ENCODE measurements around the gene KSR2. TPM values are rescaled to one million over a fixed set of nuclear protein-coding genes. Genes with fewer than 3 reads are reported as not detected.
A peak's percentile ranks its signal among the peaks of the same experiment; 100 is the strongest.
"Not testable (repeated sequence)": the region's sequence is repeated elsewhere in the genome, so short reads cannot be mapped to it uniquely, and the experiment has no call there.

Gene KSR2
- under 1 TPM; 0.54 to 0.99 (median 0.78) TPM for polyA plus RNA-seq (ENCODE audit: insufficient read length in 4 of 4)

- peak; percentile 43 to 66 (median 48) for DNase-seq (ENCODE audit: low read depth in 4 of 4, low spot score in 2 of 4)
Measured at GRCh38 chr12:117968826-117969659, at the start of gene KSR2. KSR2 (minus strand) TSS chr12:117968990; CDS start chr12:117968255, 735 bp downstream.

DNA sequence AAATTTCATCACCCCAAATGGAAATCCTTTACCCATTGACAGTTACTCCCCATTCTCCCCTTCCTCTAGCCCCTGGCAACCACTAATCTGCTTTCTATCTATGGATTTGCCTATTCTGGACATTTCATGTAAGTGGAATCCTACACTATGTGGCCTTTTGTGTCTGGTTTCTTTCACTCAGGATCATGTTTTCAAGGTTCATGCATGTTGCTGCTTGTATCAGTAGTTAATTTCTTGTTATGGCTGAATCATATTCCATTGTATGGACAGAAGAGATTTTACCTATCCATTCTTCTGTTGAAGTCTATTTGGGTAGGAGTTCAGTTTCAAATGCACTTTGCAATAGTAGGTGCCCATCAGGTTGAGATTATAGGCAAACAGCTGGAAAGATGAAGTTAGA lies 49.1 kb upstream of the KSR2 start:
- DNase-seq (ENCODE audit: low read depth in 4 of 4, low spot score in 2 of 4): no peak

DNA sequence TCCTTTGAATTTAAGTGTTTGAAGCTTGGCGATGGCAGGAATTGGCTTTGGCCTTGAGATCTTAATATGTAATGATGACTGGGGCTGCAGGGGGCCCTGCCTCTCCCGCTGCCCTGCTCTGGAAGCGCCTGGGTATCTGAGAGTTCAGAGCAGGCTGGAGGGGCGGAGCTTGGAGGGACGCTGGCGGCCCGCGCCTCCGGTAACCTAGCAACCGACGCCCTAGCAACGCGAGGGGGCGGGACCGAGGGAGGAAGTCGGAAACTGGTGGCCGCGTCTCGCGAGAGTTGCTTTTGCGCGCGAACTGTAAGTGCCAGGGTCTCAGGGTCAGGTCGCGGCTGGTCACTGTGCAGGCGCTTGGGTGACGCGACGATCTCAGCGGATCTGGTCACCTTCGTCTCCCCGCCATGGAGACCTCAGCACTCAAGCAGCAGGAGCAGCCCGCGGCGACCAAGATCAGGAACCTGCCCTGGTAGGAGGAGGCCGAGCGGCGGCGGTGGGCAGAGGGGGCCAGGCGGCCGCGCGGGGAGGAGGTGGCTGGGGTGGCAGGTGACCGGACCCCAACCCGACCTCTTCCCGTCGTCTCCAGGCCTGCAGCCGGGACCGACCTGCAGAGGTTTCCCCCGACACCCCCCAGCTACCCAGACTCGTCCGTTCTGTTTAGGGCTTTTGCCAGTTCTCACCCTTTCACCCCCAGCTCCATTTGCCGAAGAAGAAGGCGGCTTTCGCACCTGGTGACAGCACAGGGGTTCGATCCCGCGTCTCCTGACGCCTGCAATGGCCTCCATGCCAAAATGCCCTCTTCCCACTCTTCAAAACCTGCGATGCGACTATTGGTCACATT lies 47.9 kb upstream of the KSR2 start, which contains the start of gene RFC5:
TSS of gene RFC5 (plus strand) at position 280 of the 841 bp plus-strand sequence. CDS start at position 405, 125 bp downstream.
- peak; percentile 89 to 97 (median 94) for DNase-seq (ENCODE audit: low read depth in 4 of 4, low spot score in 2 of 4)

DNA sequence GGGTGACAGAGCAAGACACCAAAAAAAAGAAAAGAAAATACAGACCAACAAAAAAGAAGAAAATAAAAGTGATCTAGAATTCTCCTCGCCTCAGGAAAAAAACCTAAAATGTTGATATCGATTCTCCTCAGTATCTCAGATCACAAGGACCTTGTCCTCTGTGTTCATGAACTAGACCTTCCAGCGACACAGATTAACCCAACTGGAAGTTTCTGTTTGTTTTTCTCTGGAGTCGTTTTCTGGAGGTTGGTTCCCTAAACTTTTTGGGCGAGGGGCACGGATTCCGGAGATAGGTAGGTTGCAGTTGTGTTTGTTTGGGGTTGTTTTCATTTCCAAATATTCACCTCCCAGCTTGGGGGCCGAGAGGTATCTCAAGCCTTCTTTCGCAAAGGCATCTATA lies 47.2 kb upstream of the KSR2 start:
- DNase-seq (ENCODE audit: low read depth in 4 of 4, low spot score in 2 of 4): no peak

DNA sequence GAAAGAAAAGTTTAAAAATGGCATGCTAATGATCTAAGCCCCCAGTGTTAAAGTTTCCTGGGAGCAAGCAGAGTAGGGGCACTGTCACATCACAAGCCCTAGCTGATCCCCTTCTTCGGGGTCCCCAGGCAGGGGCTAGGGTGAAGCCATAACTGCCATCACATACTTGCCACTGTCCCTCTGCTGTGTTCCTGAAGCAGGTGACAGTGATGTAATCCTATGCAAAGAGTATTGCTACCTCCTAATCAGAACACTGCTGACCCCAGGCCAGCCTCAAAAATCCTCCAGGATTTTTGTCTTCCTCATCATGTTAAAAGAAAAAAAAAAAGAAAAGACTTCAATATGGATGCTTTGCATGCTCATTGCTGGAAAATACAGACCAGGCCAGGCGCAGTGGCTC lies 46.5 kb upstream of the KSR2 start:
- no peak for DNase-seq (ENCODE audit: low read depth in 4 of 4, low spot score in 2 of 4)

GRCh38 chr12:118013283-118013682 lies 44.5 kb upstream of the KSR2 start:
- DNase-seq (ENCODE audit: low read depth in 4 of 4, low spot score in 2 of 4): no peak

DNA sequence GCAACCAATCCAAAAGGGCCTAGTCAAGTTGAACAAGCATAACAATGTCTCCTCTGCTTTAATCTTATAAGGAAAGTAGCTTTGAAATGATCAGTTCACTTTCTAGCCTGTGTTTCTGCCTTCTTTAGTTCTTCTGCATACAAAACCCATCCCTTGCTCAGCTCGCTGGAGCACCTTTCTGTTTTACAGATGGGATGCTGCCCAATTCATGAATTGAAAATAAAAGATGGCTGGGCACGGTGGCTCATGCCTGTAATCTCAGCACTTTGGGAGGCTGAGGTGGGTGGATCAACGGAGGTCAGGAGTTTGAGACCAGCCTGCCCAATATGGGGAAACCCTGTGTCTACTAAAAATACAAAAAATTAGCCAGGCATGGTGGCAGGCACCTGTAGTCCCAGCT lies 43.2 kb upstream of the KSR2 start:
- no peak for DNase-seq (ENCODE audit: low read depth in 4 of 4, low spot score in 2 of 4)

- no peak for DNase-seq (ENCODE audit: low read depth in 4 of 4, low spot score in 2 of 4)
Measured at GRCh38 chr12:118011377-118011776, 42.6 kb upstream of the KSR2 start.

DNA sequence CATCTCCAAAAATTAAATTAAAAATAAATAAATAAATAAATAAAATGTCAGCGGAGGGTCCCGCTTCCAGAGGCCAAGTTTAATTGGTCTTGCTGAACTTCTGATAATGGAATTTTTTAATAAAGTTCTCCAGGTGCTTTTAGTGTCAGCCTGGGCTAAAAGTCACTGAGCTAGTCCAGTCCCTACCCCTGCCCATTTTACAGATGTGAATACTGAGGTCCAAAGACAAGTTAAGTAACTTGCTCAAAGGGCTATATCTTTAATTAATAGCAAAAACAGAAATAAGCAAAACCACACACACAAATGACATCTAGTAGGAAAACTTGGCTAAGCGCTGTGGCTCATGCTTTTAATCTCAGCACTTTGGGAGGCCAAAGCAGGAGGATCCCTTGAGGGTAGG lies 42.1 kb upstream of the KSR2 start:
- no peak for DNase-seq (ENCODE audit: low read depth in 4 of 4, low spot score in 2 of 4)

DNA sequence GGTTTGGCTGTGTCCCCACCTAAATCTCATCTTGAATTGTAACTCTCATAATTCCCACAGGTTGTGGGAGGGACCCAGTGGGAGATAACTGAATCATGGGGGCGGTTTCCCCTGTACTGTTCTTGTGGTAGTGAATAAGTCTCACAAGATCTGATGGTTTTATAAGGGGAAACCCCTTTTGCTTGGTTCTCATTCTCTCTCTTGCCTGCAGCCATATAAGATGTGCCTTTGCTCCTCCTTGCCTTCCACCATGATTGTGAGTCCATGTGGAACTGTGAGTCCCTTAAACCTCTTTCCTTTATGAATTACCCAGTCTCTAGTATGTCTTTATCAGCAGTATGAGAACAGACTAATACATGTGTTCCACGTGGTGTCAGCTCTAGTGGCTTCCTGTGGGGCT lies 31.0 kb upstream of the KSR2 start:
- not testable (repeated sequence) for DNase-seq (ENCODE audit: low read depth in 4 of 4, low spot score in 2 of 4)

GRCh38 chr12:117998719-117999118 lies 29.9 kb upstream of the KSR2 start:
- no peak for DNase-seq (ENCODE audit: low read depth in 4 of 4, low spot score in 2 of 4)

DNA sequence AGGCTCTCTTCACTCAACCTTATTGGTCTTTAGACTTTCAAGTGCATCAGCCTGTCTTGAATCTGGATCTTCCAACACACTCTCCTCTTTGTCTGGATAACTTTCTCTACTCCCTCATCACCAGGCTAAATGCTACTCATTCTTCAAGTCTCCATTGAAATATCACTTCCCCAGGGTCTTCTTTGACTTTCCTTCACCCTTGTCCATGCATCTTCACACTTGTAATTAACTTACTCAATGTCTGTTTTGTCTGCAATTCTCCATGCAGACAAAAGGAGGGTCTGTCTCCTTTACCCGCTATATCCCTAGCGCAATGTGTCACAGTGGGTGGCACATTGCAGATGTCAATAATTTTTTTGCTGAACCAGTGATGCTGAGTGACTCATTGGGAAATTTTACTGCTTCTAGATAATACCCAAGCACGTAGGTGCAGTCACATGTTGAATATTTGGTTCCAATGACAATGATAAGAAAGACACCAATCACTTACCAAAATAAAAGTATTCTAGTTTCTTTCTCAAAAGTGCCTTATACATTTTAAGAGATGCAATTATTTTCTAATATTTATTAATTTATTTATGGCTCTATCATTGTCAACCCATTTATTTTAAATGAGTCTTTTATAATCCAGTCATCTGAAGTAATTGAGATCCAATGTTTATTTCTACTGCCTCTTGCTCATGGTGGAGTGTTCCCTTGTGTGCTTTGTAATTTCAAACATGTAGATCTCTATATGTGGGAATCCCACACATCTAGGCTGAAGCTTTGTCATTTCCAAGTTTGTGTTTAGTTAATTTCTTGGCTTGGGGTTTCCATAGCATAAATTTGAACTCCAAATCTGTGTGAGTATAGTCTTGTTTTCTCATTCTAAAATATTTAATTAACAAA lies 26.0 kb upstream of the KSR2 start:
- no peak for DNase-seq (ENCODE audit: low read depth in 4 of 4, low spot score in 2 of 4)

- no peak for DNase-seq (ENCODE audit: low read depth in 4 of 4, low spot score in 2 of 4)
Measured at GRCh38 chr12:117986705-117987469, 18.1 kb upstream of the KSR2 start.

GRCh38 chr12:117985182-117985581 lies 16.4 kb upstream of the KSR2 start:
- no peak for DNase-seq (ENCODE audit: low read depth in 4 of 4, low spot score in 2 of 4)

DNA sequence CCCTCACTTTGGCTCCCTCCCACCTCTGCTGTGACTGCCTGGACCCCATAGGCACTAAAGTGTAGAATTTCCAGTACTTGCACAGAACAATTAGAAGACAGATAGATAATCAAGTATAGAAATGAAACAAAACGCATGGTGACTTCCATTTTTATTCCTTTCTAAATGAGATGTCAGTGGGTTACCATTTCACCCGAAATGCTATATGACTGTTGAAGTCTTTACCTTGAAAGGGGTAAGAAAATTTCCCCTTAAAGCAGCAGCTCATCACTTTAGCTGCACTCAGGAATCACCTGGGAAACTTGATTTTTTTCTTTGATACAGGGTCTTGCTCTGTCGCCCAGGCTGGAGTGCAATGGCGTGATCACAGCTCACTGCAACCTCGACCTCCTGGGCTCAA lies 12.5 kb upstream of the KSR2 start:
- no peak for DNase-seq (ENCODE audit: low read depth in 4 of 4, low spot score in 2 of 4)

GRCh38 chr12:117980616-117981015 lies 11.8 kb upstream of the KSR2 start:
- DNase-seq (ENCODE audit: low read depth in 4 of 4, low spot score in 2 of 4): no peak

DNA sequence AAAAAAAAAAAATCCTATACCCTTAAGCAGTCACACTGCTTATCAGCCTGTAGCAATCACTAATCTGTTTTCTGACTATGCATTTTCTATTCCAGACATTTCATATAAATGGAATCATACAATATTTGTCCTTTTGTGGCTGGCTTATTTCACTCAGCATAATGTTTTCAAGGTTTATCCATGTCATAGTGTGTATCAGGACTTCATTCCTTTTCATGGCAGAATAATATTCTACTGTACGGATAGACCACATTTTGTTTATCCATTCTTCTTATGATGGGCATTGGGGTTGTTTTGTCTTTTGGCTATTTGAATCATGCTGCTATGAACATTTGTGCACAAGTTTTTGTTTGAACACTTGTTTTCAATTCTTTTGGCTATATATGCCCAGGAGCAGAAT lies 8.6 kb upstream of the KSR2 start:
- no peak for DNase-seq (ENCODE audit: low read depth in 4 of 4, low spot score in 2 of 4)

DNA sequence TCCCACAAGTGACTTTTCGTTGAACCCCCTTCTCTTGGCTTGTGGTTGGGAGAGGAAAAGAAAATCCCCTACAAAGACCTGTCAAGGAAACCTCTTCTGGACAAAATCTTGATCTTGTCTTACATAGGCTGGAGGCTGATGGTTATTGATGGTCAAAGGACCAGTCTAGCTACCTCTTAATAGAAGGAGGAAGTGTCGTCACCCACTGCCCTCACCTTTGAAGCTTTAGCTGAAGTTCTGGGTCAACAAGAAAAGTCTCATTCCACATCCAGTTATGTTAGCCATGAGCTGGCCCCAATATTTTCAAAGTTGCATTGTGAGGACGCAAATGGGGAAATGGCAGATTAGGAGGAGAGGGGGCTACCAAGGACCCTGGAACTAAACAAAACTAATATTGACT lies 6.2 kb upstream of the KSR2 start:
- DNase-seq (ENCODE audit: low read depth in 4 of 4, low spot score in 2 of 4): no peak

- no peak for DNase-seq (ENCODE audit: low read depth in 4 of 4, low spot score in 2 of 4)
Measured at GRCh38 chr12:117972301-117972700, 3.5 kb upstream of the KSR2 start.

- no peak for DNase-seq (ENCODE audit: low read depth in 4 of 4, low spot score in 2 of 4)
Measured at GRCh38 chr12:117970334-117970733, 1.5 kb upstream of the KSR2 start.

All from left renal cortex interstitium (tissue), 4 donors.